ENCODE results near the gene SCUBE3. TPM values are rescaled to one million over a fixed set of nuclear protein-coding genes. Genes with fewer than 3 reads are reported as not detected.

SCUBE3 gene
- total and polyA plus RNA-seq, 2 of the 13 experiments (the other 11 are each of a cell fraction or from before 2014, with no cell fraction given) = not detected

DNA sequence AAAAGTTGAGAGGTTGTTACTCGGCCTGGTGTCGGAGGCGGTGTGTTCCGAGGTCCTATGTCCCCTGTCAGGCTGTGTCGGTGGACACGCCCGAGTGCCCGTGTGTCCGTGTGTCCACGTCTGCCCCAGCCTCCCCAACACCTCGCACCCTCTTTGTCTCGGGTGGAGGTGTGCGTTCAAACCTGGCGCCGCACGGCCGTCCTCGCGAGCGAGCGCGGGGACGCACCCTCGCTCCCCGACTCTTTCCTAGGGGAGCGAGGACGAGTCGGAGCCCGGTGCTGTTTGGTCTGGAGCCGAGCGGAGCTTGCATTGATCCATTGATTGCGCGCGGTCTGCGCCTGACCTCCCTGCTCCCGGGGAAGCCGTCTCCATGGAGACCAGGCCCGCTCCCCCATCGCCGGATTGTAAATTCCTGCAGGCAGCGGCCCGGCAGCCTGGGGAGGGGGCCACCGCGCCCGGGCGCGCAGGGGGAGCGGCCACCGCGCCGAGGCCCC is 411 bp upstream of the SCUBE3 start (continued):
- 0 out of 2 replicates have a peak, but pooled peaks have one; percentile 27 for TF ChIP-seq ZXDC (CRISPR knock-in tag; IDR thresholded peaks at IDR 0.05)

DNA sequence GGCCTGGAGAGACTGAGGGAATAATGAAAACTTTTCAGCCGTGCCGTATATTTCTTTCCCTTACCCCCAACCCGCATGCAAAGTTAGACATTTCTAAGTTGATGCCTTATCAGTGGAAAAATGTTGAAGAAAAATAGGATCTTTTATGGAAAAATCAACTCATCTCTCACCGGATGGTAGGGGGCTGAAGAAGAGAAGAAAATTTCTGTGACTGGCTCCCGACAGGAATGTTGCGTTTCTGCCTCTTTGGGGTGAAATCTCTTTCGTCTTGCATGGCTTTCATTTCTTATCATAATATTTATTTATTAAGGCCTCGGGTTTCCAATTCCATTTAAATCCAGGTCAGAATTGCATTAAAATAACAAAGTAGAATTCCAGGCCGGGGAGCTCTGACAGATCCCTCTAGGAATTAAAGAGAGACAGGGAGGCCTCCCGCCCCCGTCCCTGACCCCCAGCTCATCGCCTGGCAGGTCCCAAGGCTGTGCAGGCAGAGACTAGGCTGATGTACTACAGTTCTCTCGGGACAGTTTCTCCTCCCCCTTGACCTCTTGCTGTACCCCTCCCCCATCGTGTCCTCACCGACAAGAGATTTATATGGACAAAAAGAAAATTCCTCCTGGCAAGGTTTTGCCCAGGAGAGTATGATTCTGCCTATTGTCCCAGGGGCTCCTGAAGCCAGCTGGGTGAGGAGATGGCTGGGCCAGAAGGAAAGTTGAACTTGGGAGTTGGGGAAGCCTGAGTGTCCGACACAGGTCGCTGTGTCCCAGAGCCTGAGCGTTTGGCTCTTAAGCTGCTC is 1.3 kb downstream of the SCUBE3 start:
- Histone ChIP-seq H3K9ac (ENCODE audit: insufficient read depth, low read depth, low read length) (no peak overlapping the region), H2AFZ (ENCODE audit: low read length) (no peak overlapping the region), H3K9me3 (ENCODE audit: low read length) (no peaks in the 10 kb centered on the region), H3K4me2 (ENCODE audit: low read depth, low read length) (no peak overlapping the region), H3K27me3 (ENCODE audit: control insufficient read depth in 1 of 2, insufficient read depth in 2 of 2, low read length in 2 of 2) (peaks cover 17 to 72% of the 10 kb centered on the region in 2 experiments; a peak in 4 of 5 replicates), H3K36me3 (replicated peaks in 1 of 2; ENCODE audit: control insufficient read depth in 1 of 2, insufficient read depth in 2 of 2, low read length in 2 of 2) (no peaks in the 10 kb centered on the region), H3K4me3 (replicated peaks in 1 of 3; ENCODE audit: insufficient read depth in 1 of 3, low read depth in 2 of 3, low read length in 3 of 3) (no peak overlapping the region), H3K27ac (ENCODE audit: extremely low read length, insufficient read depth, low read length) (no peak overlapping the region), H3K79me2 (ENCODE audit: insufficient read depth, low read length) (no peaks in the 10 kb centered on the region), H4K20me1 (ENCODE audit: insufficient read depth, low read length) (no peaks in the 10 kb centered on the region), H3K4me1 (ENCODE audit: insufficient read depth, low read length) (0 out of 2 replicates have a peak, but pooled peaks cover 13% of the 10 kb centered on the region)
- no peak for ATAC-seq
- peak; percentile 12 for FAIRE-seq
- no peak for DNase-seq (ENCODE audit: low spot score)
- intact Hi-C loops (cut with micrococcal nuclease; ENCODE audit: unreplicated experiment) (no loop called here), in situ Hi-C loops (cut with HindIII; ENCODE audit: extremely low pct_ligation_motif_present, low pct_unique_long_range_greater_than_20kb) (no loop called here)
- ChIA-PET POLR2A (no interaction called here), CTCF (ENCODE audit: low intra/inter-chr PET ratio, low total read pairs) (no interaction called here)
- TF ChIP-seq JARID2 (CRISPR knock-in tag; IDR thresholded peaks at IDR 0.05; ENCODE audit: insufficient replicate concordance) (no peak), CBX2 (IDR thresholded peaks at IDR 0.05; ENCODE audit: low read depth, low read length) (peak; percentile 59; the same call in 1 of the 2 replicates), CBX2 (CRISPR knock-in tag; IDR thresholded peaks at IDR 0.05; ENCODE audit: low read depth) (no peak), ZNF281 (CRISPR knock-in tag; IDR thresholded peaks at IDR 0.05; ENCODE audit: borderline replicate concordance) (0 out of 2 replicates have a peak, but pooled peaks have one; percentile 13), NR2F6 (IDR thresholded peaks at IDR 0.05) (peak; percentile 13; the same call in 1 of the 2 replicates), NR2F6 (CRISPR knock-in tag; IDR thresholded peaks at IDR 0.05) (no peak)
- no TSS peak for BruUV-seq (replicated peaks)
- 45% methylated on average over 18 of the region's 18 CpGs for WGBS (ENCODE audit: low lambda C conversion rate)
